ENCODE results near the gene CCL25.
"Not testable (repeated sequence)": the region's sequence is repeated elsewhere in the genome, so short reads cannot be mapped to it uniquely, and the experiment has no call there.

Gene CCL25, protein sequence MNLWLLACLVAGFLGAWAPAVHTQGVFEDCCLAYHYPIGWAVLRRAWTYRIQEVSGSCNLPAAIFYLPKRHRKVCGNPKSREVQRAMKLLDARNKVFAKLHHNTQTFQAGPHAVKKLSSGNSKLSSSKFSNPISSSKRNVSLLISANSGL

GRCh38 chr19:8052464-8052859 lies at the start of gene CCL25:
Gene CCL25, plus strand, starts transcription at chr19:8052760. Its CDS starts 290 bp downstream, at chr19:8053050.
- DNase-seq (ENCODE audit: low read depth, low spot score), result no peak

DNA sequence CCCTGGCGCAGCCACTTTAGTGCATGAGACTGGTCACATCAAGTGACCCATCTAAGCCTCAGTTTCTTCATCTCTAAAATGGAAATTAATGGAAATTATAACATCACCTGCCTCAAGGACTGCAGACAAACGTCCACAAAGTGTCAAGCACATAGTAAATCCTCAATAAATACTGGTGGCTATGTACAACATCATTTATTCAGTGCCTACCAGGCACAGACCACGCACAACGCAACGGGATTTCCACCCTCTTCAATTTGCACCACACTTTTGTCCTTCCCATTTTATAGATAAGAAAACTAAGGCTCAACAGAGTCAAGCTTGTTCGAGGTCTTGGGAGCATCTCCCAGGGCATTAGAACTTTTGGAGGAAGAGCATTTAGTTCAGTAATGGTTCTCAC lies 48.6 kb upstream of the CCL25 start:
- no peak for DNase-seq (ENCODE audit: low read depth, low spot score)

- no peak for DNase-seq (ENCODE audit: low read depth, low spot score)
These were observed 47.6 kb upstream of the CCL25 start for GRCh38 chr19:8004723-8005513.

GRCh38 chr19:8005534-8006256 lies 46.9 kb upstream of the CCL25 start, which contains the start of gene ELAVL1:
Gene ELAVL1, minus strand, starts transcription at chr19:8005641. Its CDS starts 13,826 bp downstream, at chr19:7991815.
- DNase-seq (ENCODE audit: low read depth, low spot score), result no peak

- no peak for DNase-seq (ENCODE audit: low read depth, low spot score)
These were observed 34.8 kb upstream of the CCL25 start for GRCh38 chr19:8017808-8018207.

DNA sequence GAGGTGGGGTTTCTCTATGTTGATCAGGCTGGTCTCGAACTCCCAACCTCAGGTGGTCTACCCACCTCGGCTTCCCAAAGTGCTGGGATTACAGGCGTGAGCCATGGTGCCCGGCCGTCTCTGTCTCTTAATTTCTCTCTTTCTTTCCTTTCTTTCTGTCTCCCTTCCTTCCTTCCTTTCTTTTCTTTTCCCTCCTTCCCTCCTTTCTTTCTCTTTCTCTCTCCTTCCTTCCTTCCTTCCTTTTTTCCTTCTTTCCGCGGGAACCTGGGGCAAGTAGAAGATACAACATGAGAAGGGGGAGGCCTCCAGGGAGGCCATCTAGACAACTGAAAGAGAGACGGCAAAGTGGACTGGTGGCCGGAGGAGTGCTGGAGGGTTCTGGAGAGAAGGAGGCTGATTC lies 31.9 kb upstream of the CCL25 start:
- DNase-seq (ENCODE audit: low read depth, low spot score), result no peak

- no peak for DNase-seq (ENCODE audit: low read depth, low spot score)
These were observed 31.2 kb upstream of the CCL25 start for GRCh38 chr19:8021374-8021773.

DNA sequence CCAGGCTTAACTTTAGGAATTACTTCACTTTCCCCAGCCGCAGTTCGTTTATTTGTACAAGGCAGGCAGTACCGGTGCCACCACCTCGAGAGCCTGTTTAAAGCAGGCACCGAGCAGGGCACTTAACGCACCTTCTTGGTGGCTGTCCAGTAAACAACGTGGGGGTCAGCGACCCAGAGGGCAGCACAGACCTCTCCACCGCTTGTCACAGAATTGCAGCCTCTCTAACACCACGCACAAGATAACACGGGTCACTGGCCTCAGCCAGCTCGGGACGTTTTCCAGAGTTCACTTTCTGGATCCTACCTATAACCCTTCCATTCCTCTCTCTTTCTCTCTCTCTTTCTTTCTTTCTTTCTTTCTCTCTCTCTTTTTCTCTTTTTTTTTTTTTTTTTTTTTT lies 30.3 kb upstream of the CCL25 start:
- no peak for DNase-seq (ENCODE audit: low read depth, low spot score)

- no peak for DNase-seq (ENCODE audit: low read depth, low spot score)
These were observed 29.2 kb upstream of the CCL25 start for GRCh38 chr19:8023371-8023770.

DNA sequence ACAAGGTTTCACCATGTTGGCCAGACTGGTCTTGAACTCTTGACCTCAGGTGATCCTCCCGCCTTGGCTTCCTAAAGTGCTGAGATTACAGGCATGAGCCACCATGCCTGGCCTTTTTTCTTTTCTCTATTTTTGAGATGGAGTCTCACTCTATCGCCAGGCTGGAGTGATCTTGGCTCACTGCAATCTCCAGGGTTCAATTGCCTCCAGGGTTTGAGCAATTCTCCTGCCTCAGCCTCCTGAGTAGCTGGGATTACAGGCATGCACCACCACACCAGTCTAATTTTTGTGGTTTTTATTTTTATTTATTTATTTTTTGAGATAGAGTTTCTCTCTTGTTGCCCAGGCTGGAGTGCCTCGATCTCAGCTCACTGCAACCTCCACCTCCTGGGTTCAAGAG lies 28.3 kb upstream of the CCL25 start:
- DNase-seq (ENCODE audit: low read depth, low spot score), result not testable (repeated sequence)

DNA sequence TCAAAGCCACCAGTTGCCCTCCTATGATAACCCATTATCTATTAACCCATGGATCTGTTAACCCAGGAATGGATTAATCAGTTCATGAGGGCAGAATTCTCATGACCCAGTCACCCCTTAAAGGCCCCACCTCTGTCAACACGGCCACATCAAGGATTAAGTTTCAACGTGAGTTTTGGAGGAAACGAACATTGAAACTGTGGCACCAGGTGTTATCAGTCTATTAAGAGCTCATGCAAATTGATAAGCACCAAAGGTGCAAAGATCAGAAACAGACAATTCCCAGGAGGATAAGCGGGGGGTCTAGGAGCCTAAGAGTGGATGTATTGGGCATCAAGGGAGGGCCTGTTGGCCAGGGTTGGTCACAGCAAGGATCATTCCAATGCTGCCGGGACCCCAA lies 27.2 kb upstream of the CCL25 start:
- DNase-seq (ENCODE audit: low read depth, low spot score), result no peak

DNA sequence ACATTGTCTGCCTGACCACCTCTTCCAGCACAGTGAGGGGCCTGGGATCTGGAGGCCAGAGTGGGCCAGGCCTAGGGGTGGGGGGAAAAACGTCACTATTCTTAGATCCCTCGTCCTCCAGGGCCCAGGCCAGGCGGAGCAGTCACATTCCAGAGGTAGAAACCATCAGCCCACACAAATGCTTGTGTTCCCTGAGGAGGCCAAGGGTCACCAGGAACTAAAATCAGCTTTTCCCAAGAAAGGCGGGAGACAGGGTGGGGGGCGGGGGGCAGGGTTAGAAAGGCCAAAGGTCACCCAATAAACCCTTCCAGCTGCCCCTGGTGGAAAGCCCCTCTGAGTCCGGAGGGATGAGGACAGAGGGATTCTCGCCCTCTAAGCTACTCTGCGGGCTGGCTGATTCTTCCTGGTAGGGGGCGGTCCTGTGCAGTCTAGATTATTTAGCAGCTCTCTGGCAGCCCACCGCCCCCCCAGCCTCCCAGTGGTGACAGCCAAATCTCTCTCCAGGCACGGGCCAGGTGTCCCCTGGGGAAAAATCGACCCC lies 23.5 kb upstream of the CCL25 start:
- DNase-seq (ENCODE audit: low read depth, low spot score), result no peak

GRCh38 chr19:8030960-8031359 lies 21.6 kb upstream of the CCL25 start:
- no peak for DNase-seq (ENCODE audit: low read depth, low spot score)

- DNase-seq (ENCODE audit: low read depth, low spot score), result not testable (repeated sequence)
These were observed 19.0 kb upstream of the CCL25 start for GRCh38 chr19:8033287-8034177.

GRCh38 chr19:8034178-8034525 lies 18.4 kb upstream of the CCL25 start:
- no peak for DNase-seq (ENCODE audit: low read depth, low spot score)

- DNase-seq (ENCODE audit: low read depth, low spot score), result no peak
These were observed 16.0 kb upstream of the CCL25 start for GRCh38 chr19:8036434-8037099.

GRCh38 chr19:8038815-8039214 lies 13.7 kb upstream of the CCL25 start:
- DNase-seq (ENCODE audit: low read depth, low spot score), result no peak

GRCh38 chr19:8039231-8039630 lies 13.3 kb upstream of the CCL25 start:
- no peak for DNase-seq (ENCODE audit: low read depth, low spot score)

DNA sequence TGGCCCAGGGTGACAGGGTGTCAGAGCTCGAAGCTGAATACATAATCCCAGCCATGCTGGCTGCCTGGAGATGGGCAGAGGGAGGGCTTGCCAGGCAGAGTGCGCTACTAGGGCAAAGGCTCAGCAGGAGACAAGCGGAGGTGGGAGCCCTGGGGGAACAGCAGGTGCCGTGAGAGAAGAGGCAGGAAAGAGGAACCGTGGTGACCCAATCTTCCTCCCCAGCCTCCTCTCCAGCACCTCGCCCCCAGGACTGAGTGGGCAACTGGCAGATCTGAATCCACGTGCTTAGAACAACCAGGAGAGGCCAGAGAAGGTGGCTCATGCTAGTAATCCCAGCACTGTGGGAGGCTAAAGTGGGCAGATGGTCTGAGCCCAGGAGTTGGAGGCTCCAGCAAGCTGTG lies 11.0 kb upstream of the CCL25 start:
- no peak for DNase-seq (ENCODE audit: low read depth, low spot score)

DNA sequence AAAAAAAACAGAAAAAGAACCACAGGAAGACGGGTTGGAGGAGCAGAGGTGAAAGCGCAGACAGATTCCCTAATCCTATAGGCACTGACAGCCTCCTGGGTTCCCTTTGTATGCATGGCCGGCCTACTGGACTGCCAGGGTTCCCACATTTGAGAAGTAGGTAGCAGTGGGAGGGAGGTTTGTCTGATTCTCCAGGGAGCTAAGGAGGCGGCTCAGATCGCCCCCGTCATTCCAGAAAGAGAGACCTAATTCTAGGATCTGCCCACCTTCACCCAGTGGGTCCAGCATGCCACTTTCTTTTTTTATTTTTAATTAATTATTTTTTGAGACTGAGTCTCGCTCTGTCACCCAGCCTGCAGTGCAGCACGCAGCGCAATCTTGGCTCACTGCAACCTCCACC lies 9.7 kb upstream of the CCL25 start:
- no peak for DNase-seq (ENCODE audit: low read depth, low spot score)

DNA sequence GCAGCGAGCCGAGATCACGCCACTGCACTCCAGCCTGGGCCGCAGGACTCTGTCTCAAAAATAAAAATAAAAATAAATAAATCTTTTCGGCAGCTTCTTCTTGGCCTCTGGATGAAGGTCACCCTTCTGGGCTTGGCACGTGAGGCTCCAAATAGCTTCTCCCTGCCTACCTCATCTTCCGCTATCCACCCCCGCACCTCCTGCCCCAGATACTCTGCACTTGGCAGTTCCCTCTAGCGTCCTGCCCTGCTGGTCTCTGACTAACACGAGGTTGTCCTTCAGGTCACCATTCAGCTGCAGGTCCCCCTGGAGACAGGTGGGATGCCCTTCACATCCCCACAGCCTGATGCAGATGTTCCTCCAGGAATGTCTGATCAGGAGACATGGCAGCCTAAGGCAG lies 8.5 kb upstream of the CCL25 start:
- DNase-seq (ENCODE audit: low read depth, low spot score), result no peak

Data from iPS DF 19.7 (cell line).